ENCODE data around the gene ARRDC4. TPM values are rescaled to one million over a fixed set of nuclear protein-coding genes. Genes with fewer than 3 reads are reported as not detected.

The ARRDC4 gene, protein sequence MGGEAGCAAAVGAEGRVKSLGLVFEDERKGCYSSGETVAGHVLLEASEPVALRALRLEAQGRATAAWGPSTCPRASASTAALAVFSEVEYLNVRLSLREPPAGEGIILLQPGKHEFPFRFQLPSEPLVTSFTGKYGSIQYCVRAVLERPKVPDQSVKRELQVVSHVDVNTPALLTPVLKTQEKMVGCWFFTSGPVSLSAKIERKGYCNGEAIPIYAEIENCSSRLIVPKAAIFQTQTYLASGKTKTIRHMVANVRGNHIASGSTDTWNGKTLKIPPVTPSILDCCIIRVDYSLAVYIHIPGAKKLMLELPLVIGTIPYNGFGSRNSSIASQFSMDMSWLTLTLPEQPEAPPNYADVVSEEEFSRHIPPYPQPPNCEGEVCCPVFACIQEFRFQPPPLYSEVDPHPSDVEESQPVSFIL
- total RNA-seq (2011; cell fraction: chromatin; rRNA removed; ENCODE audit: low replicate concordance): 6.3 and 18.9 TPM in 2 replicates
- total RNA-seq (2011; cell fraction: nucleolus; rRNA removed): 4.2 and 5.5 TPM in 2 replicates
- total RNA-seq (2011; cell fraction: nucleoplasm; rRNA removed): 9.4 and 9.5 TPM in 2 replicates
- total RNA-seq (2014; rRNA removed): 12.0 and 12.8 TPM in 2 replicates
- total RNA-seq (2014; rRNA removed; fragmentation: Illumina TruSeq; extraction: Trizol): 15.8 and 21.2 TPM in 2 replicates
- total RNA-seq (2015; rRNA removed; fragmentation: Illumina TruSeq; extraction: Trizol): 13.5 and 16.1 TPM in 2 replicates
- 11.4 and 15.8 TPM in 2 replicates for total RNA-seq (2021)
- 9.0 and 13.7 TPM in 2 replicates for polyA plus RNA-seq (2011; rRNA removed)
- 5.5 and 6.0 TPM in 2 replicates for polyA plus RNA-seq (2011; cell fraction: cytosol; rRNA removed)
- polyA plus RNA-seq (2011; cell fraction: nucleus; rRNA removed): 10.7 and 12.0 TPM in 2 replicates
- polyA plus RNA-seq (2012): 13.4 and 28.2 TPM in 2 replicates
- 14.9 and 15.5 TPM in 2 replicates for polyA plus RNA-seq (2014; fragmentation: Illumina TruSeq; extraction: Trizol)
- 1 to 10 TPM; 4.3 to 4.8 TPM for polyA plus RNA-seq (2014; fragmentation: Nextera tagmentation; extraction: Ambion mirVana)
- 14.4 and 15.0 TPM in 2 replicates for polyA plus RNA-seq (2014; rRNA removed)
- 8.7 and 10.8 TPM in 2 replicates for polyA minus RNA-seq (2011; rRNA and poly(A)+ RNA removed)
- polyA minus RNA-seq (2011; cell fraction: cytosol; rRNA and poly(A)+ RNA removed): 4.1 and 5.2 TPM in 2 replicates
- polyA minus RNA-seq (2011; cell fraction: nucleus; rRNA and poly(A)+ RNA removed): 5.5 and 7.9 TPM in 2 replicates
- Bru-seq, nascent RNA: percentile 80 among the genes with signal in this experiment
- BruChase-seq, experiment 1, labeled RNA remaining after a 2-hour chase: percentile 98 among the genes with signal in this experiment
- percentile 98 among the genes with signal in this experiment for BruChase-seq, experiment 2, labeled RNA remaining after a 6-hour chase
- long read RNA-seq, experiment 1, full-length matches to known transcripts: 26 of 31 reads
- long read RNA-seq, experiment 1, partial matches to known transcripts: 4 of 31 reads
- long read RNA-seq, experiment 1, other reads (novel, unspliced or antisense): 1 of 31 reads
- long read RNA-seq, experiment 2, full-length matches to known transcripts: 4 of 12 reads
- long read RNA-seq, experiment 2, partial matches to known transcripts: 0 of 12 reads
- long read RNA-seq, experiment 2, other reads (novel, unspliced or antisense): 8 of 12 reads
- long read RNA-seq, experiment 3, full-length matches to known transcripts: 5 of 7 reads
- long read RNA-seq, experiment 3, partial matches to known transcripts: 0 of 7 reads
- long read RNA-seq, experiment 3, other reads (novel, unspliced or antisense): 2 of 7 reads

DNA sequence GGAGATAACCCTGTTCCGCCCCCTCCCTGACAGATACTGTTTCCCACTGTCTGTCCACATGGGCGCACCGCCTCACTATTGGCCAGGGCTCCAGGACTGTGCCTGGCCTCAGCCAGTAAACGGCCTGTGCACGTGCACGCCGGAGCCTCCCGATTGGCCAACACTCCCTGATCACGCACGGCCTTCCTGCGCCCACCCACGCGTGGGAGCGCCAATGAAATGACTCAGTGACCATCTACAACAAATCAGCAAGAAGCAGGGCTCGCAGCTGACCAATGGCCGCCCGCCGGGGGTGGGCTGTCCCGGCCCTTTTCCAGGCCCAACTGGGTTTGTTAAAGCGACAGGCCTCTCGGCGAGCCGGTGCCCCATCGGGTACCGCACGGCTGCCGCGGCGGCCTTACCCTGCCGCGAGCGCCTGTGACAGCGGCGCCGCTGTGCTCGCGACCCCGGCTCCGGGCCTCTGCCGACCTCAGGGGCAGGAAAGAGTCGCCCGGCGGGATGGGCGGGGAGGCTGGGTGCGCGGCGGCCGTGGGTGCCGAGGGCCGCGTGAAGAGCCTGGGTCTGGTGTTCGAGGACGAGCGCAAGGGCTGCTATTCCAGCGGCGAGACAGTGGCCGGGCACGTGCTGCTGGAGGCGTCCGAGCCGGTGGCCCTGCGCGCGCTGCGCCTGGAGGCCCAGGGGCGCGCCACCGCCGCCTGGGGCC is at the start of gene ARRDC4:
Gene ARRDC4, plus strand, starts transcription at position 340 of the 703 bp plus-strand sequence. Its CDS starts 159 bp downstream, at position 499.
- H3K4me1 ChIP-seq (replicated peaks in 1 of 2; ENCODE audit: control insufficient read depth in 2 of 2, insufficient read depth in 2 of 2, low read length in 2 of 2): peaks cover 13 to 15% of the 10 kb centered on the region in 2 experiments; a peak in 4 of 5 replicates
- H3K9me3 ChIP-seq (replicated peaks; ENCODE audit: control insufficient read depth, insufficient read depth, low read depth, low read length): no peaks in the 10 kb centered on the region
- DNase-seq (ENCODE audit: extremely low read depth in 1 of 4, low spot score in 3 of 4): peak; percentile 92 to 99 (median 94)
- H3K9me1 ChIP-seq (ENCODE audit: control insufficient read depth, insufficient read depth, low read length): no peaks in the 10 kb centered on the region
- H3K4me2 ChIP-seq (ENCODE audit: insufficient read depth, low read length): peak within 1 kb of the TSS; percentile 84
- under 1% methylated on average over 62 of the region's 69 CpGs for WGBS (ENCODE audit: insufficient coverage, low coverage, missing lambda C conversion rate)
- H3K36me3 ChIP-seq (ENCODE audit: control insufficient read depth, insufficient read depth, low read length): peaks cover 2% of the 10 kb centered on the region; the same call in 2 of the 3 replicates
- BruUV-seq (replicated peaks): no TSS peak
- H4K20me1 ChIP-seq (replicated peaks; ENCODE audit: control insufficient read depth, insufficient read depth, low read length): no peaks in the 10 kb centered on the region; the same call in 1 of the 2 replicates
- ChIA-PET CTCF (ENCODE audit: low intra/inter-chr PET ratio) (no interaction called here), POLR2A (interaction anchor here (1.0 to 1.5 kb wide), 3 partner anchors 9 to 20 kb away, joined by 4 read pairs; no protein-coding TSS in a partner anchor)
- peak; percentile 97 for ATAC-seq
- in situ Hi-C loops (cut with MboI) (no loop called here), intact Hi-C loops (cut with micrococcal nuclease) (loop anchor here (5.0 kb wide), 2 partner anchors 117 to 1628 kb away; partner anchors contain the start of gene NR2F2)
- peak within 1 kb of the TSS; percentile 75 to 89 for H3K9ac ChIP-seq (ENCODE audit: insufficient read depth in 1 of 2, low read depth in 2 of 2, low read length in 2 of 2)
- H3K4me3 ChIP-seq: peak within 1 kb of the TSS; percentile 70
- H3K27ac ChIP-seq (ENCODE audit: extremely low read depth, low read depth, low read length): peak within 1 kb of the TSS; percentile 92
- H3K27me3 ChIP-seq (ENCODE audit: control insufficient read depth in 2 of 2, insufficient read depth in 2 of 2, low read length in 2 of 2): no peaks in the 10 kb centered on the region
- peak within 1 kb of the TSS; percentile 81 for H2AFZ ChIP-seq (ENCODE audit: low read depth, low read length)
- FAIRE-seq: peak; percentile 99
- peaks cover 46% of the 10 kb centered on the region for H3K79me2 ChIP-seq (ENCODE audit: control insufficient read depth, insufficient read depth, low read length)
- TF ChIP-seq, protein P1, sequence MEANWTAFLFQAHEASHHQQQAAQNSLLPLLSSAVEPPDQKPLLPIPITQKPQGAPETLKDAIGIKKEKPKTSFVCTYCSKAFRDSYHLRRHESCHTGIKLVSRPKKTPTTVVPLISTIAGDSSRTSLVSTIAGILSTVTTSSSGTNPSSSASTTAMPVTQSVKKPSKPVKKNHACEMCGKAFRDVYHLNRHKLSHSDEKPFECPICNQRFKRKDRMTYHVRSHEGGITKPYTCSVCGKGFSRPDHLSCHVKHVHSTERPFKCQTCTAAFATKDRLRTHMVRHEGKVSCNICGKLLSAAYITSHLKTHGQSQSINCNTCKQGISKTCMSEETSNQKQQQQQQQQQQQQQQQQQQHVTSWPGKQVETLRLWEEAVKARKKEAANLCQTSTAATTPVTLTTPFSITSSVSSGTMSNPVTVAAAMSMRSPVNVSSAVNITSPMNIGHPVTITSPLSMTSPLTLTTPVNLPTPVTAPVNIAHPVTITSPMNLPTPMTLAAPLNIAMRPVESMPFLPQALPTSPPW (CRISPR knock-in tag; IDR thresholded peaks at IDR 0.05): peak; percentile 73; the same call in 1 of the 2 replicates
- peak; percentile 84 for TF ChIP-seq CCNT2 (IDR thresholded peaks at IDR 0.05; ENCODE audit: borderline replicate concordance, extremely low read depth, insufficient read length, low read depth, low read length)
- TF ChIP-seq, protein P2, sequence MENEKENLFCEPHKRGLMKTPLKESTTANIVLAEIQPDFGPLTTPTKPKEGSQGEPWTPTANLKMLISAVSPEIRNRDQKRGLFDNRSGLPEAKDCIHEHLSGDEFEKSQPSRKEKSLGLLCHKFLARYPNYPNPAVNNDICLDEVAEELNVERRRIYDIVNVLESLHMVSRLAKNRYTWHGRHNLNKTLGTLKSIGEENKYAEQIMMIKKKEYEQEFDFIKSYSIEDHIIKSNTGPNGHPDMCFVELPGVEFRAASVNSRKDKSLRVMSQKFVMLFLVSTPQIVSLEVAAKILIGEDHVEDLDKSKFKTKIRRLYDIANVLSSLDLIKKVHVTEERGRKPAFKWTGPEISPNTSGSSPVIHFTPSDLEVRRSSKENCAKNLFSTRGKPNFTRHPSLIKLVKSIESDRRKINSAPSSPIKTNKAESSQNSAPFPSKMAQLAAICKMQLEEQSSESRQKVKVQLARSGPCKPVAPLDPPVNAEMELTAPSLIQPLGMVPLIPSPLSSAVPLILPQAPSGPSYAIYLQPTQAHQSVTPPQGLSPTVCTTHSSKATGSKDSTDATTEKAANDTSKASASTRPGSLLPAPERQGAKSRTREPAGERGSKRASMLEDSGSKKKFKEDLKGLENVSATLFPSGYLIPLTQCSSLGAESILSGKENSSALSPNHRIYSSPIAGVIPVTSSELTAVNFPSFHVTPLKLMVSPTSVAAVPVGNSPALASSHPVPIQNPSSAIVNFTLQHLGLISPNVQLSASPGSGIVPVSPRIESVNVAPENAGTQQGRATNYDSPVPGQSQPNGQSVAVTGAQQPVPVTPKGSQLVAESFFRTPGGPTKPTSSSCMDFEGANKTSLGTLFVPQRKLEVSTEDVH (IDR thresholded peaks at IDR 0.05; ENCODE audit: low read depth, partially characterized antibody): no peak
- TF ChIP-seq, protein P3, sequence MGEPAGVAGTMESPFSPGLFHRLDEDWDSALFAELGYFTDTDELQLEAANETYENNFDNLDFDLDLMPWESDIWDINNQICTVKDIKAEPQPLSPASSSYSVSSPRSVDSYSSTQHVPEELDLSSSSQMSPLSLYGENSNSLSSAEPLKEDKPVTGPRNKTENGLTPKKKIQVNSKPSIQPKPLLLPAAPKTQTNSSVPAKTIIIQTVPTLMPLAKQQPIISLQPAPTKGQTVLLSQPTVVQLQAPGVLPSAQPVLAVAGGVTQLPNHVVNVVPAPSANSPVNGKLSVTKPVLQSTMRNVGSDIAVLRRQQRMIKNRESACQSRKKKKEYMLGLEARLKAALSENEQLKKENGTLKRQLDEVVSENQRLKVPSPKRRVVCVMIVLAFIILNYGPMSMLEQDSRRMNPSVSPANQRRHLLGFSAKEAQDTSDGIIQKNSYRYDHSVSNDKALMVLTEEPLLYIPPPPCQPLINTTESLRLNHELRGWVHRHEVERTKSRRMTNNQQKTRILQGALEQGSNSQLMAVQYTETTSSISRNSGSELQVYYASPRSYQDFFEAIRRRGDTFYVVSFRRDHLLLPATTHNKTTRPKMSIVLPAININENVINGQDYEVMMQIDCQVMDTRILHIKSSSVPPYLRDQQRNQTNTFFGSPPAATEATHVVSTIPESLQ (CRISPR knock-in tag; IDR thresholded peaks at IDR 0.05): no peak
- no peak for TF ChIP-seq ZNF764 (CRISPR knock-in tag; IDR thresholded peaks at IDR 0.05; ENCODE audit: low read depth)
- TF ChIP-seq NFE2L1 (tag; IDR thresholded peaks at IDR 0.05; ENCODE audit: borderline replicate concordance, low read depth): no peak
